GM12878 (cell line): ENCODE measurements around the gene CUEDC1. TPM values are rescaled to one million over a fixed set of nuclear protein-coding genes. Genes with fewer than 3 reads are reported as not detected.

Source experiments
- ATF2 ChIP-seq: IDR thresholded peaks from 2 replicates; pipeline ENCODE4 v1.6.1; 2012; ENCODE audit warnings: low read length, inconsistent platforms
- ATF7 ChIP-seq: fragments of 450-650 bp; IDR thresholded peaks from 2 replicates; pipeline ENCODE4 v1.6.1; 2016; ENCODE audit warnings: low read depth, mild to moderate bottlenecking
- BRCA1 ChIP-seq: IDR thresholded peaks from 2 replicates; pipeline ENCODE4 v1.6.1; 2011; ENCODE audit warnings: low read depth, low read length, improper control_type of control experiment
- CHD2 ChIP-seq: IDR thresholded peaks from 2 replicates; pipeline ENCODE4 v1.6.1; 2011; ENCODE audit warnings: low read depth, low read length, improper control_type of control experiment, borderline replicate concordance
- CTCF ChIP-seq, 3 experiments: IDR thresholded peaks in 2 of 3; conservative IDR thresholded peaks in 1 of 3; 2 replicates each; pipeline ENCODE4 v1.5.1; 2011; ENCODE audit warnings: low read depth in 3 of 3, low read length in 3 of 3, mild to moderate bottlenecking in 3 of 3, control low read depth in 2 of 3, moderate library complexity in 2 of 3, inconsistent platforms in 1 of 3, mixed read lengths in 1 of 3; ENCODE audit not compliant: control insufficient read depth in 2 of 3, insufficient read depth in 1 of 3; ENCODE audit errors: extremely low read depth in 1 of 3
- ETV6 ChIP-seq, 2 experiments: fragments of 450-650 bp in 1 of 2; IDR thresholded peaks in 1 of 2; conservative IDR thresholded peaks in 1 of 2; 2 replicates each; pipeline ENCODE4 v1.6.1; 2014; ENCODE audit warnings: antibody characterized with exemption in 1 of 2, borderline replicate concordance in 1 of 2, low read depth in 1 of 2, mild to moderate bottlenecking in 1 of 2, moderate library complexity in 1 of 2
- FOXM1 ChIP-seq: IDR thresholded peaks from 2 replicates; pipeline ENCODE4 v1.6.1; 2012; ENCODE audit warnings: low read depth, mild to moderate bottlenecking, inconsistent platforms, low read length, moderate library complexity
- HDAC2 ChIP-seq: fragments of 200-600 bp; sonication (generic); IDR thresholded peaks from 2 replicates; pipeline ENCODE4 v1.6.1; 2017
- IKZF1 ChIP-seq: fragments of 450-650 bp; conservative IDR thresholded peaks from 2 replicates; pipeline ENCODE4 v1.6.1; 2017; ENCODE audit warnings: antibody characterized with exemption, mild to moderate bottlenecking
- KDM1A ChIP-seq: fragments of 200-600 bp; sonication (generic); IDR thresholded peaks from 2 replicates; pipeline ENCODE4 v1.6.1; 2016; ENCODE audit warnings: borderline replicate concordance
- MTA2 ChIP-seq: fragments of 450-650 bp; IDR thresholded peaks from 2 replicates; pipeline ENCODE4 v1.6.1; 2016; ENCODE audit warnings: low read depth, mild to moderate bottlenecking, moderate library complexity
- MXI1 ChIP-seq: fragments of 150-350 bp; IDR thresholded peaks from 2 replicates; pipeline ENCODE4 v1.6.1; 2011; ENCODE audit warnings: low read depth, mild to moderate bottlenecking, inconsistent platforms, low read length, improper control_type of control experiment
- NBN ChIP-seq: fragments of 450-650 bp; IDR thresholded peaks from 2 replicates; pipeline ENCODE4 v1.6.1; 2016
- NFIC ChIP-seq: IDR thresholded peaks from 2 replicates; pipeline ENCODE4 v1.6.1; 2012; ENCODE audit warnings: low read depth, mild to moderate bottlenecking, inconsistent platforms, low read length, moderate library complexity
- PAX5 ChIP-seq: IDR thresholded peaks from 2 replicates; pipeline ENCODE4 v1.6.1; 2011; ENCODE audit warnings: low read depth, low read length, borderline replicate concordance
- POU2F2 ChIP-seq: IDR thresholded peaks from 3 replicates; pipeline ENCODE4 v1.6.1; 2011; ENCODE audit warnings: low read depth, mild to moderate bottlenecking, low read length, borderline replicate concordance
- RUNX3 ChIP-seq: IDR thresholded peaks from 2 replicates; pipeline ENCODE4 v1.6.1; 2012; ENCODE audit warnings: low read length, inconsistent platforms
- SMARCA5 ChIP-seq: fragments of 450-650 bp; IDR thresholded peaks from 2 replicates; pipeline ENCODE4 v1.6.1; 2017; ENCODE audit warnings: mild to moderate bottlenecking
- SUZ12 ChIP-seq: fragments of 200-600 bp; sonication (generic); IDR thresholded peaks from one replicate; pipeline ENCODE4 v1.6.1; 2018; ENCODE audit warnings: antibody characterized with exemption, mild to moderate bottlenecking; ENCODE audit not compliant: unreplicated experiment
- TBL1XR1 ChIP-seq: IDR thresholded peaks from 2 replicates; pipeline ENCODE4 v1.6.1; 2012; ENCODE audit warnings: low read depth, low read length, improper control_type of control experiment
- TCF12 ChIP-seq: IDR thresholded peaks from 2 replicates; pipeline ENCODE4 v1.6.1; 2011; ENCODE audit warnings: low read depth, mild to moderate bottlenecking, low read length
- USF2 ChIP-seq: IDR thresholded peaks from 2 replicates; pipeline ENCODE4 v1.6.1; 2011; ENCODE audit warnings: low read depth, low read length, improper control_type of control experiment, borderline replicate concordance
- ZNF207 ChIP-seq: fragments of 450-650 bp; IDR thresholded peaks from 2 replicates; pipeline ENCODE4 v1.6.1; 2014; ENCODE audit warnings: antibody characterized with exemption, mild to moderate bottlenecking, borderline replicate concordance
- ZNF24 ChIP-seq: fragments of 450-650 bp; IDR thresholded peaks from 2 replicates; pipeline ENCODE4 v1.6.1; 2017; ENCODE audit warnings: antibody characterized with exemption, mild to moderate bottlenecking
- ZNF384 ChIP-seq: IDR thresholded peaks from 2 replicates; pipeline ENCODE4 v1.6.1; 2012; ENCODE audit warnings: low read depth, mild to moderate bottlenecking, low read length, improper control_type of control experiment, borderline replicate concordance
- ZNF622 ChIP-seq: fragments of 450-650 bp; IDR thresholded peaks from 2 replicates; pipeline ENCODE4 v1.6.1; 2017; ENCODE audit warnings: mild to moderate bottlenecking, inconsistent platforms
- ZZZ3 ChIP-seq: IDR thresholded peaks from 2 replicates; pipeline ENCODE4 v1.6.1; 2011; ENCODE audit warnings: low read depth; ENCODE audit not compliant: control insufficient read depth, insufficient read length
- polyA plus RNA-seq, 11 experiments: library from polyadenylated mRNA; depleted of rRNA in 4 of 11; unstranded in 6 of 11; stranded (reverse) in 5 of 11; fragments of >200 nt; fragmentation: Nextera tagmentation in 4 of 11; fragmentation: Illumina TruSeq in 1 of 11; extraction: Ambion mirVana in 4 of 11; extraction: Trizol in 1 of 11; gene quantifications; 1 replicate in 1 of 11; 2 replicates in 10 of 11; pipeline versions ENCODE4 v1.2.1 to v1.2.3, GENCODE V29; 2011 to 2016; ENCODE audit warnings: inconsistent platforms in 2 of 11, missing spikeins in 2 of 11, low read depth in 1 of 11
- total RNA-seq, 4 experiments: library from RNA; depleted of rRNA in 3 of 4; stranded (reverse); fragments of >200 nt in 3 of 4; fragmentation: Illumina TruSeq in 1 of 4; extraction: Trizol in 1 of 4; gene quantifications; 2 replicates each; pipeline versions ENCODE4 v1.2.1 to v1.2.3, GENCODE V29; 2013 to 2021

CUEDC1 gene
- total and polyA plus RNA-seq, 10 of the 15 experiments (the other 5 are each of a cell fraction or from before 2014, with no cell fraction given) = 0.24 to 7.4 (median 1.8) TPM

- no peak for TF ChIP-seq ZZZ3
- peak; percentile 55 for TF ChIP-seq MTA2
- TF ChIP-seq FOXM1 = peak; percentile 58; the same call in 1 of the 2 replicates
- TF ChIP-seq ZNF24 = no peak
- no peak for TF ChIP-seq ATF7
- no peak for TF ChIP-seq CTCF (IDR thresholded peaks at IDR 0.05 in 2 of 3, conservative IDR thresholded peaks at IDR 0.05 in 1 of 3; ENCODE audit: control insufficient read depth in 2 of 3, extremely low read depth in 1 of 3, insufficient read depth in 1 of 3, low read depth in 3 of 3, low read length in 3 of 3)
- TF ChIP-seq PAX5 = no peak
- TF ChIP-seq HDAC2 = no peak
- TF ChIP-seq NBN = peak; percentile 52; the same call in 1 of the 2 replicates
- no peak for TF ChIP-seq ZNF207
- TF ChIP-seq KDM1A = no peak
- no peak; the same call in 1 of the 2 replicates for TF ChIP-seq NFIC
- no peak for TF ChIP-seq CHD2
- TF ChIP-seq TBL1XR1 = no peak
- TF ChIP-seq POU2F2 = no peak; the same call in 2 of the 3 replicates
- TF ChIP-seq USF2 = no peak
- no peak for TF ChIP-seq BRCA1
- peak; percentile 87 for TF ChIP-seq TCF12
- TF ChIP-seq IKZF1 = peak; percentile 68
- no peak for TF ChIP-seq MXI1
- TF ChIP-seq ATF2 = 0 out of 2 replicates have a peak, but pooled peaks have one; percentile 11
- no peak for TF ChIP-seq ZNF384
- TF ChIP-seq ETV6 (conservative IDR thresholded peaks at IDR 0.05 in 1 of 2, IDR thresholded peaks at IDR 0.05 in 1 of 2; ENCODE audit: borderline replicate concordance in 1 of 2, low read depth in 1 of 2) = peak in 1 of 2 experiments; percentile 68; a peak in 1 of 4 replicates
- TF ChIP-seq SMARCA5 = no peak
- TF ChIP-seq RUNX3 = peak; percentile 48
- no peak for TF ChIP-seq SUZ12
- no peak for TF ChIP-seq ZNF622
These were observed 38.5 kb upstream of the CUEDC1 start (continued) for GRCh38 chr17:57993471-57994365.
